ENCODE measurements around the gene OR2B3.
"Not testable (repeated sequence)": the region's sequence is repeated elsewhere in the genome, so short reads cannot be mapped to it uniquely, and the experiment has no call there.

Gene OR2B3, protein sequence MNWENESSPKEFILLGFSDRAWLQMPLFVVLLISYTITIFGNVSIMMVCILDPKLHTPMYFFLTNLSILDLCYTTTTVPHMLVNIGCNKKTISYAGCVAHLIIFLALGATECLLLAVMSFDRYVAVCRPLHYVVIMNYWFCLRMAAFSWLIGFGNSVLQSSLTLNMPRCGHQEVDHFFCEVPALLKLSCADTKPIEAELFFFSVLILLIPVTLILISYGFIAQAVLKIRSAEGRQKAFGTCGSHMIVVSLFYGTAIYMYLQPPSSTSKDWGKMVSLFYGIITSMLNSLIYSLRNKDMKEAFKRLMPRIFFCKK

DNA sequence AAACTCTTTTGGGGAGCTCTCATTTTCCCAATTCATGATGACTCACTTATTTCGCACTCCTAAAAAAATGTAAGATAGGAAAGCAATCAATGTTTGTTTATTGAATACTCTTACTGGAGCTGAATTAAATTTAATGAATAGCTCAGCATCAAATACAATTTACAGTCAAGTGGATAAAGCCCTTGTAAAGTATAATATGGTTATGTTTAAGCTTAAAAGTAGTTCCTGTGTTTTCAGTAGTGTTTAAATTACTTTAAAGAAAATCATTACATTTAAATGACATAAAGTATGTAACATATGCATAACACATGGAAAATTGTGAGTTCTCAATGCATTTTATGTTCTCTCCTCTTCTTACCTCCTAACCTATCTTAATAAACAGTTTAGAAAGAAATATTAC lies at the start of gene OR2B3:
OR2B3 (minus strand) TSS at position 101 of the 400 bp plus-strand sequence; CDS start at position 36, 65 bp downstream.
- no peak for DNase-seq

DNA sequence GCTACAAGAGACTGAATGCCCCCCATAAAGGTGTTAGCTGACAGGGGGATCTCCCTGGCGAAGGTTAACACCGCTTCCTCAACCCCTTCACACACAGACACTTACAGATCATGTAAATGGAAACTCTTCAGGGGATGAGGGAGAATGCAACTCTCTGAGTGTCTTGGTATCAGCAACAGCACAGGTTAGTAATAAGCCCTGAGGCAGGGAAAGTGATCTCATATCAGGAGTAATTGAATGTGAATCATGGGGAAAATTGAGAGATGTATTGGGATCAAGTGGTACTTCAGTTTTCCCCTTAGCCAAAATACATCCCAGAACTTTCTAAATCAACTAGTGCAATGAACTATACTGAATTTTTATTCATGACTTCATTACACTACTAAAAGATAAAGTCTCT lies 44.6 kb upstream of the OR2B3 start:
- DNase-seq = no peak

DNA sequence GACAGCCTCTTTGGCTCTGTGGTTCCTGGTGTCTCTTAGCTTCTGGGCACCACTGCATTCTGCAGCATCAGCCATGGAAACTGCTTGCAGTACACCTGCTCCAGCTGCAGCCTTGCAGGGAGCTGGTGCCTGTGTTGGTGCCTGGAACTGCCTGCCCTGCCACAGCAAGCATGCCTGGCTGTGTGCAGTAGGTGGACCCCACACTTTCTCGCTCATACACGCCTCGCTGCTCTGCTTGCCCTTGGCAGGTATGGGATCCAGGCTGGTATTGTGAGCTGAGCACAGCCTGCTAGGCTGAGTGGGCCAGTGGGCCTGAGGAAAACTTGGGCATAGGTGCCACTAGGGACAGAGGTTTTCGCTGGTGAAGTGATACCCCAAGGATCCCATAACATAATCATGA lies 43.5 kb upstream of the OR2B3 start:
- DNase-seq = no peak

DNA sequence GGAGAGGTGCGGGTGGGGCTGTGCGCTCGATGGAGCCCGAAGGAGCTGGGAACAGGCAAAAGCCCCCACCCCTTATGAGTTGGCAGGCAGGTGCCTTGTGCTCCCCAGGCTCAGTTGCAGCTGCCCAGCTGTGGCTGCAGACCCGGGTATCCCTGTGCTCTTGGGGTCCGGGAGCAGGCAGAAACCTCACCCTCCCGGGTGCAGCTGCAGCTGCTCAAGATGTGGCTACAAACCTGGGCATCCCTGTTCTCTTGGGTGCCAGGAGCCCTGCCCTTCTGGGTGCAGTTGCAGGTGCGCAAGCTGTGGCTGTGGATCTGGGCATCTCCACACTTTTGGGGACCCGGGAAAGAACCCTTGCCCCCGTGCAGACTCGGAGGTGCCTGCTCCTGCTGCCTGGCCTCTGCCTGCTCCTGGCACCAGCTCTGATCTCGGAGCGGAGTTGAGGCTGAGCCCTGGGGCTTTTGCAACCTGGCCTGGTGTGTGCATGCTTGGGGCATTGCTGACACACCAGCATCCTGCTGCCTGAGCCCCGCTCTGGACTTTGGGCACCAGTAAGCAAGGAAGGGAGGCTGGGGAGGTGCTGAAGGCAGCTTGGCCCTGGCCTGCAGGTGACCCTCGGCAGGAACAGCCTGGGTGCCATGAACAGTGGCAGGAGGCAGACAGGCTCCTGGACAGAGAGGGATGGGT lies 42.4 kb upstream of the OR2B3 start:
- no peak for DNase-seq

DNA sequence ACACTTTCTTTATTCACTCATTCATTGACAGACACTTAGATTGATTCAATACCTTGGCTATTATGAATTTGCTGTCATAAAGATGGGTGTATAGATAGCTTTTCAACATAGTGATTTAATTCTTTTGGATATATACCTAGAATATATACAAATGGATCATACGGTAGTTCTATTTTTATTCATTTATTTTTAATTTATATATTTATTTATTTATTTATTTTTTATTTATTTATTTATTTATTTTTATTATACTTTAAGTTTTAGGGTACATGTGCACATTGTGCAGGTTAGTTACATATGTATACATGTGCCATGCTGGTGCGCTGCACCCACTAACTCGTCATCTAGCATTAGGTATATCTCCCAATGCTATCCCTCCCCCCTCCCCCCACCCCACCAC lies 27.9 kb upstream of the OR2B3 start:
- not testable (repeated sequence) for DNase-seq

DNA sequence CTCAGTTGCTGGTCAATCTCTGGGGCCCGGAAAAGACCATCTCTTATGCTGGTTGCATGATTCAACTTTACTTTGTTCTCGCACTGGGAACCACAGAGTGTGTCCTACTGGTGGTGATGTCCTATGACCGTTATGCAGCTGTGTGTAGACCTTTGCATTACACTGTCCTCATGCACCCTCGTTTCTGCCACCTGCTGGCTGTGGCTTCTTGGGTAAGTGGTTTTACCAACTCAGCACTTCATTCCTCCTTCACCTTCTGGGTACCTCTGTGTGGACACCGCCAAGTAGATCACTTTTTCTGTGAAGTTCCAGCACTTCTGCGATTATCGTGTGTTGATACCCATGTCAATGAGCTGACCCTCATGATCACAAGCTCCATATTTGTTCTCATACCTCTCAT lies 25.0 kb upstream of the OR2B3 start:
- no peak for DNase-seq

DNA sequence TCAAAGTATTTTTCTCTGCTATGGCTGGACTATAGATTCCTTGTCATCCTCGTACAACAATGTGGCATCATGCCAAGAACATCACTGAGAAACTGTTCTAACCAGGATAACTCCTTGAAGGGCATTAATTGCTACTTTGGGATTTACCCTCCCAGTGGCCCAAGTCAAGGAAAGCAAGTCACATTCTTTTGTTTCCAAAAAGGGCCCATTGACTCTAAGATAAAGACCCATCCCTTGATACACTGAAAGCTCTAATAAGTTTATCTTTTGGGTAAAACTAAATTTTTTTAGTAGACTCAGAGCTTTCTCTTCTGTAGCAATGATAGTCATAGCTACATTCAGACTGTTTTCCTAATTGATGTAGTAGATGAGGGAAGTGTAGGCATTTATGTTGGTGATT lies 20.6 kb upstream of the OR2B3 start, which contains the start of gene OR2J3:
OR2J3 (plus strand) TSS at position 301 of the 400 bp plus-strand sequence. CDS start 3,833 bp downstream, outside the sequence.
- DNase-seq = no peak

DNA sequence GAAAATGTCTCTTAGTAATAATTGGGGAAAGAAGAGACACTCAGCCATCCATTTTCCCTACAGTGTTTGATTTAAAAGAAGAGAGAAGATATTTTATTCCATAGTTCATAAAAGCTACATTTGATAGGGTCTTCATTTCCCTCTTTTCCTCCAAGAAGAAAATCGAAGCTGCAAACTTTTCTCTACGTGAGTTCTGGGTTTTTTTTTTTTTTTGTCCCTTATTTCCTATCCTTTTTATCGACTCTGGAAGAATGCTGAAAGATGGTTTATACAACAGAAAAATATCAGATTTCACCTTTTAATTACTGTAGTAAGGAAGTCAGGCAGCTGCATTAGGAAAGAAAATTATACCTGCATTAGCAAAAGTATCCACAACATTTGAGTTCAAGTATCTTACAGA lies 12.1 kb upstream of the OR2B3 start, which contains the start of gene OR2J1:
OR2J1 (plus strand) TSS at position 301 of the 400 bp plus-strand sequence. CDS start 1,453 bp downstream, outside the sequence.
- DNase-seq = no peak

DNA sequence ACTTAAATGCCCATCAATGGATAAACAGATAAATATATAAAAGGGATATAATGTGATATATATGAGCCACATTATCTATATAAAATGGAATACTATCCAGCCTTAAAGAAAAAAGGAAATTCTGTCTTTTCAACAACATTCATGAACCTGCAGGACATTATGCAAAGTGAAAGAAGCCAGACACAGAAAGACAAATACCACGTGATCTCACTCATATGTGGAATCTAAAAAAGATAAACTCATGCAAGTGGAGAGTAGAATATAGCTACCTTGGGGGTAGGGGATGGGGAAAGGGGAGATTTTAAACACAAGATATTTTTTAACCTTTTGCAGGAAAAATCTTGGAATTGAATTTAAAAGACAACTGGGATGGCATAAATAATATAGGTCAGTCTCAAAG lies 10.7 kb upstream of the OR2B3 start:
- DNase-seq = no peak

DNA sequence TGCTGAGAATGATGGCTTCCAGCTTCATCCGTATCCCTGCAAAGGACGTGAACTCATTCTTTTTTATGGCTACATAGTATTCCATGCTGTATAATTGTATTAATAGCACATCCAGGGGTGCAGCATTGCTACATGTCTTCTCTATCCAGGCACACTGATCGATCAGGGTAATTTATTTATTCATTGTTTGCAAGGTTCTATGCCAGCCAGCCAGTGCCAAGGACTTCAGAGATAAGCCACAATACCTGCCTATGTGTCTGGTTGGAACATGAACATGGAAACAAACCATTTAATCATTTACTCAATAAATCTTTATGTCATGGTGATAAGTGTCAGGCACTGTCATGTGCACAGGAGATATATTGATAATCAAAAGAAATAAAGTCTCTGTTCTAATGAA lies 5.8 kb upstream of the OR2B3 start:
- no peak for DNase-seq

DNA sequence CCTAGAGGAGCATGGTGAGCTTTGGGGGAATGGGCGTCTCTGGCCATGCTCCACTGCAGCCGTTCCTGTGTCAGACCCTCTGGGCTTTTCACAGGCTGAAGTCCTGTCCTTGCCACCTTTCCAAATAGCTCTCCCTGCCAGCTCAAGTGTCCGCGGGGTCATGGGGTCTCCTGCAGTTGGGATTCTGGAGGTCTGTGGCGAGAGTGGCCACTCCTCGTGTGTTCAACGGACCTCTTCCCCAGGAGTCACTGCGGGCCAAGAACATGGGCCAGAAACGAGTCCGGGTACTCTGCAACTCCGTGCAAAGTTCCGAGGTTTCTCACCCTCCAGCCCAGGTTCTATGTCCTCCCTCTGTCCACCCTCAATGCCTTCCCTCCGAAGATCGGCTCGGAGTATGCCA lies 4.7 kb downstream of the OR2B3 start:
- DNase-seq = no peak

DNA sequence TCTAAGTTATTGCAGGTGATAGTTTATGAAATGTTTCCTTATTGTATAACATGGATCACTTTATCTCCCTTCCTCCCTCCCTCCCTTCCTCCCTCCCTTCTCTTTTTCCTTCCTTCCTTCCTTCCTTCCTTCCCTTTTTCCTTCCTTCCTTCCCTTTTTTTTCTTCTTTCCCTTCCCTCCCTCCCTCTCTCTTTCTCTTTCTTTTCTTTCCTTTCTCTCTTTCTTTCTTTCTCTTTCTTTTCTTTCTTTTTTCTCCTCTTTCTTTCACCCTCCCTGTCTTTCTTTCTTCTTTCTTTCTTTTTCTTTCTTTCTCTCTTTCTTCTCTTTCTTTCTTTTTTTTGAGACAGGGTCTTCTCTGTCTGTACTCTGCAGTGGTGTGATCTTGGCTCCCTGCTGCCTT lies 5.8 kb downstream of the OR2B3 start:
- DNase-seq = no peak

DNA sequence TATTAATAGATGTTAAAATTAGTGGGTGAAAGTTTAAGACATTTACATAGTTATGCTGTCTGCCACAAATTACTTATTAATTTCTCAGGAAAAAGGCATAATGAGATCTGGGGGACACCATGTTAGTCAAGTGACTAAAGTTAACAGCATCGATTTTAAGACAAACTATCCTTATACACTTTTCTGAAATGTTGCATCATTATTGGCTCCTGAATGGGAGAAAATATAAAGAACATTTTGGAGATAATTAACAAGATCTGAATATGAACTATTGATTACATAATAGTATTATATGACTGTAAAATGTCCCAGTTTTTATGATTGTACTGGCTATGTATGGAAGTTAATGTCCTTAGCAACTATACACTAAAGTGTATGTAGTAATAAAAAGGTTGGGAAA lies 7.9 kb downstream of the OR2B3 start:
- DNase-seq = no peak

DNA sequence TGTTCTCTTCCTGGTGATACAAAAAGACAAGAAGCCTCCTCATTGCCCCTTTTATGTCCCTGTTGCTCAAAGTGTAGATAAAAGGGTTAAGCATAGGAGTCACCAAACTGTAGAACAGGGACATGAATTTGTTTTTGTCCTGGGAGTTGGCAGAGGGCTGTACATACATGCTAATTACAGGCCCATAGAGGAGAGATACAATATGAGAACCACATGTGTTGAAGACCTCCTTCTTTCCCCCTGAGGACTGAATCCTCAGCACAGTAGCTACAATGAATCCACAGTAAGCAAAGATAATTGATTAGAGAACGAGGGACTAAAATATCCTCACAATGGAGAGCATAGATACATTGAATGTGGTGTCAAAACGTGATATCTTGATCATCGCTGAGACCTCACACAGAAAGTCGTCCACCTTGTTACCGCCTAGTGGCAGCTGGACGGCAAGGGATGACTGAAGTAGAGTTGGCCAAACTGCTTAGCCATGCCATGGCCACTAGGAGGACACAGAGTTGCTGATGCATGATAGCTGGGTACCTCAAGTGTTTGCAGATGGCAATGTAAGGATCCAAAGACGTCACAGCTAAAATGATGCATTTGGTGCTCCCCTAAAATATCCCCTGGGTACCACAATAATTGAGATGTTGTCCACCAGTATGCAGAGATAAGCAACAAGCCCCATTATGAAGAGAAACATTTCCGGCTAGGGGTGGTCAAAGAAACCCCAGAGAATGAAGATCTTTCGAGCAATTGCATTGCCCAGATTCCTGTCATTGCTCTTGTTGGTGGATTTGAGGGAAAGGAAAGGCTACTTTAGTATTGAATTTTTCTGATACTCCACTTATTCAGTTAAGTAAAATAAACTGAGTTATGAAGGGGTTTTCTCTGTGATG lies 15.0 kb downstream of the OR2B3 start:
- peak; percentile 26 to 37 (median 36) for DNase-seq

DNA sequence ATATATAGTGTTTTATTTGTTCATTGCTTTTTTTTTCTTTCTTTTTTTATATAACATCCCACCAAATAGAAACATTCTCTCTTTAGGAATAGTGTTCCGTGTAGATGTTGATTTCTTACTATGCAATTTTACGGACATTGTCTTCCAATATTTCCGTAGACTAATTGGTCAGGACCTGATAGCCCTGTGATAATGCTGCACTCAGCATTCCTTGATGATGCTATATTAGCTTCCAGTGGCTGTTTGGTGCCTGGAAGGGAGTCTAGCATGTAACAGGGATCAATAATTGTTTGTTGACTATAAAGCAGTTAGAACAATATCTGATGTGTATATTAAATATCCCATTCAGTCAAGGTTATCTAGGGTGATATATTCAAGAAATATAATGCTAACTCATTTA lies 35.4 kb downstream of the OR2B3 start:
- DNase-seq = no peak

DNA sequence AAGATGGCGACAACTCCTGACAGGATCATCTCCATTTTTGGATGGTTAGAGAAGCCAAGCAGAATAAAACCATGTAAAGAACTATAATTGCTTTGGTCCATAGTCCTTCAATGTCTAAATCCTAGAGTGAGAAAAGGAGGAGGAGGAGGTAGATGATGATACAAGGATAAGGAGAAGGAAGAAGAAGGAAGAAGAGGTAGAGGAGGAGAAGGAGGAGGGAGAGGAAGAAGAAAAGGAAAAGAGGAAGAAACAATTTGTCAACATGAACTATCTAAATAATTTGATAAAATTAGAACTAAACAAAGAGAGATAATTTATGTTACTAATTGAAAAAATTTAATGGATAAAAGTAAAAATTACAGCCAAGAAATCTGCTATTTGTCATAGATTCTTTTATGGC lies 42.0 kb downstream of the OR2B3 start, which contains the start of gene OR2W1:
OR2W1 (minus strand) TSS at position 101 of the 400 bp plus-strand sequence; CDS start at position 101, 0 bp downstream.
- no peak for DNase-seq

Data from suppressor macrophage treated with lipopolysaccharide for 1 hour (primary cell).